PFSK-1 (cell line): Measurements from ENCODE around the gene TTC39C.
A peak's percentile ranks its signal among the peaks of the same experiment; 100 is the strongest.

Experiments
- FOXP2 ChIP-seq: optimal IDR thresholded peaks from 2 replicates; pipeline ENCODE3; 2011; ENCODE audit warnings: borderline replicate concordance, control low read depth, inconsistent platforms; ENCODE audit not compliant: insufficient read depth; ENCODE audit errors: extremely low read length, extremely low read depth
- POLR2AphosphoS5 ChIP-seq: IDR thresholded peaks from 2 replicates; pipeline ENCODE4 v1.6.1; 2012; ENCODE audit warnings: low read depth, mild to moderate bottlenecking, control low read depth, low read length, moderate library complexity
- SIN3A ChIP-seq: IDR thresholded peaks from 2 replicates; pipeline ENCODE4 v1.6.1; 2012; ENCODE audit warnings: mild to moderate bottlenecking, low read length, moderate library complexity, borderline replicate concordance; ENCODE audit not compliant: insufficient read depth
- TAF1 ChIP-seq: IDR thresholded peaks from 2 replicates; pipeline ENCODE4 v1.6.1; 2012; ENCODE audit warnings: low read length, control low read depth, borderline replicate concordance; ENCODE audit not compliant: insufficient read depth
- TF ChIP-seq, protein P1 (sequence below), 2 experiments: IDR thresholded peaks; 2 replicates each; pipeline versions ENCODE4 v1.6.1 to v1.8.0; 2011 to 2012; ENCODE audit warnings: low read depth in 2 of 2, low read length in 2 of 2, control low read depth in 1 of 2, inconsistent platforms in 1 of 2, mild to moderate bottlenecking in 1 of 2, moderate library complexity in 1 of 2; ENCODE audit not compliant: insufficient read depth in 1 of 2

The TTC39C gene

DNA sequence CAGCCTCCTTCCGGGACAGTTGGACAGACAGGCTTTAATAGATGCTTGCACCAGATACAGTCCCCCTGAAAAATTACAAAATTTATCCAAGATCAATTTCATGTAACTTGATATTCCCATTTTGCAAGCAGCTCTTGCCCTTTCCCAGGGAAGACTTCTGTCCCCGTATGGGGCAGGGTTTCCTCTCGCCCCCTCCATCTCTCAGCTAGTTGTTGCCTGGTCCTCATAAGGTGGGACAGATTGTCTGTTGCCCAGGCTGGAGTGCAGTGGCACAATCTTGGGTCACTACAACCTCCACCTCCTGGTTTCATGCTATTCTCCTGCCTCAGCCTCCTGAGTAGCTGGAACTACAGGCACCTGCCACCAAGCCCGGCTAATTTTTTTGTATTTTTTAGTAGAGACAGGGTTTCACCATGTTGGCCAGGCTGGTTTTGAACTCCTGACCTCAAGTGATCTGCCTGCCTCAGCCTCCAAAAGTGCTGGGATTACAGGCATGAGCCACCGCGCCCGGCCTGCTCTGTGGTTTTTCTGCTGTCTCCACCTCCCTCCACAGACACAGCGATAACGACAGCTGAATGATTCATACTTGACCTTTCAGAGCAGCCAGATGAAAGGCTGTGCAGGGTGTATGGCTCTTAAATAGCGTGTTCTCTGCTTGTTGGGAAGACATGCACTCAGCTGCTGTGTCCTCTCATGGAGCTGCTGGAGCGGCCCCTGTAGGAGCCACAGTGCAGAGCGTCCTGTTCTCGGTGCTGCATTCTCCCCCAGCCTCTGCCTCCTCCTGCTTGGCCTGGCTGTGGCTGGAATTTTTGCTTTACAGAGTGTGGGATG lies 61.4 kb downstream of the TTC39C start:
- TF ChIP-seq FOXP2 (peak; percentile 41), TAF1 (no peak), SIN3A (peak; percentile 24; the same call in 1 of the 2 replicates)
- TF ChIP-seq, protein P1, sequence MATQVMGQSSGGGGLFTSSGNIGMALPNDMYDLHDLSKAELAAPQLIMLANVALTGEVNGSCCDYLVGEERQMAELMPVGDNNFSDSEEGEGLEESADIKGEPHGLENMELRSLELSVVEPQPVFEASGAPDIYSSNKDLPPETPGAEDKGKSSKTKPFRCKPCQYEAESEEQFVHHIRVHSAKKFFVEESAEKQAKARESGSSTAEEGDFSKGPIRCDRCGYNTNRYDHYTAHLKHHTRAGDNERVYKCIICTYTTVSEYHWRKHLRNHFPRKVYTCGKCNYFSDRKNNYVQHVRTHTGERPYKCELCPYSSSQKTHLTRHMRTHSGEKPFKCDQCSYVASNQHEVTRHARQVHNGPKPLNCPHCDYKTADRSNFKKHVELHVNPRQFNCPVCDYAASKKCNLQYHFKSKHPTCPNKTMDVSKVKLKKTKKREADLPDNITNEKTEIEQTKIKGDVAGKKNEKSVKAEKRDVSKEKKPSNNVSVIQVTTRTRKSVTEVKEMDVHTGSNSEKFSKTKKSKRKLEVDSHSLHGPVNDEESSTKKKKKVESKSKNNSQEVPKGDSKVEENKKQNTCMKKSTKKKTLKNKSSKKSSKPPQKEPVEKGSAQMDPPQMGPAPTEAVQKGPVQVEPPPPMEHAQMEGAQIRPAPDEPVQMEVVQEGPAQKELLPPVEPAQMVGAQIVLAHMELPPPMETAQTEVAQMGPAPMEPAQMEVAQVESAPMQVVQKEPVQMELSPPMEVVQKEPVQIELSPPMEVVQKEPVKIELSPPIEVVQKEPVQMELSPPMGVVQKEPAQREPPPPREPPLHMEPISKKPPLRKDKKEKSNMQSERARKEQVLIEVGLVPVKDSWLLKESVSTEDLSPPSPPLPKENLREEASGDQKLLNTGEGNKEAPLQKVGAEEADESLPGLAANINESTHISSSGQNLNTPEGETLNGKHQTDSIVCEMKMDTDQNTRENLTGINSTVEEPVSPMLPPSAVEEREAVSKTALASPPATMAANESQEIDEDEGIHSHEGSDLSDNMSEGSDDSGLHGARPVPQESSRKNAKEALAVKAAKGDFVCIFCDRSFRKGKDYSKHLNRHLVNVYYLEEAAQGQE (IDR thresholded peaks at IDR 0.05; ENCODE audit: insufficient read depth in 1 of 2, low read depth in 2 of 2, low read length in 2 of 2): no peak

DNA sequence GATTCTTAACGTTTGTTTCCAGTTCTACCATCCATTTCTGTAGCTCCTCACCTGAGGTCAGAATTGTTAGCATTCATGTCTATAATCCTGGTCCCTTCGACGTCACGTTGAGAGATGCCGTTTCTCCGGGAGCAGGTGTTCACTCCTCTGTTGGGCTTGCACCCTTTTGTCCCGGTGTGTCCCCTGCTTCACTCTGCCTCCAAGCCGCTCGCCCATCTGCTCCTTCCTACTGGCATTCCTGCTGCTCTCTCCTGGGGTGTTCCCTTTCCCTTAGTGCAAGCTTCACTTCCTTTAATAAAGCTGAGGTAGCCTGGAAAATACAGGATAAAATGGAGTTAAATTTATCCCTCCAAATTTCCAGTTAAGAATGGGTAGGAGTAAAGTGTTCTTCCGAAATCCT lies 62.4 kb downstream of the TTC39C start:
- no peak for TF ChIP-seq FOXP2
- TF ChIP-seq SIN3A: no peak
- TF ChIP-seq POLR2AphosphoS5: no peak
- TF ChIP-seq, protein P1 (IDR thresholded peaks at IDR 0.05; ENCODE audit: insufficient read depth in 1 of 2, low read depth in 2 of 2, low read length in 2 of 2): no peak

- no peak for TF ChIP-seq TAF1
- TF ChIP-seq POLR2AphosphoS5: no peak
- TF ChIP-seq, protein P1 (IDR thresholded peaks at IDR 0.05; ENCODE audit: insufficient read depth in 1 of 2, low read depth in 2 of 2, low read length in 2 of 2): no peak
- no peak for TF ChIP-seq SIN3A
- no peak for TF ChIP-seq FOXP2
These were observed 63.8 kb downstream of the TTC39C start for GRCh38 chr18:24078391-24078790.

GRCh38 chr18:24080861-24081260 lies 66.3 kb downstream of the TTC39C start:
- TF ChIP-seq FOXP2 (no peak), SIN3A (no peak)
- TF ChIP-seq, protein P1 (IDR thresholded peaks at IDR 0.05; ENCODE audit: insufficient read depth in 1 of 2, low read depth in 2 of 2, low read length in 2 of 2): no peak

DNA sequence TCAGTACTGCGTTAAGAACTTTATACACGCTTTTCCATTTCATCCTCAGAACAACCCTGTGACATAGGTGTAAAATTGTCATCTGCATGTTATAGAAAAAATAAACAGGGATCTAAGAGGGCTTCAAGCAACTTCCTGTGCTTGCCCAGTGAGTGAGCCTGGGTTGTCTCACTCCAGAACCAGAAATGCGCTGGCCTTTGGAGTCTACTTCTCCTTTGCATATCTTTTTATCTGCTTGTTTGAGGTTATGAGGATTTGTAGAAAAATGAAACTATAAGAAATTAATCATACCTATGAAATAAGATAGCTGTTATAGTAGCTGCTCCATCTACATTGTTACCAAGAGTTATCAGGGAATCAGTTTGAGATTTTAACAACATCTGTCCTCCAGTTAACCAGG lies 69.0 kb downstream of the TTC39C start:
- TF ChIP-seq SIN3A (no peak), FOXP2 (no peak), TAF1 (no peak), POLR2AphosphoS5 (no peak)
- TF ChIP-seq, protein P1 (IDR thresholded peaks at IDR 0.05; ENCODE audit: insufficient read depth in 1 of 2, low read depth in 2 of 2, low read length in 2 of 2): no peak
